HepG2 (cell line): ENCODE data around the gene JSRP1. TPM values are rescaled to one million over a fixed set of nuclear protein-coding genes. Genes with fewer than 3 reads are reported as not detected.

ENCODE experiments used
- CENPX ChIP-seq: sonication (generic); formaldehyde crosslinking; IDR thresholded peaks from 2 replicates; pipeline ENCODE4 v1.9.0; 2021; ENCODE audit warnings: mild to moderate bottlenecking, missing genetic modification reagents, moderate library complexity
- KAT7 ChIP-seq: IDR thresholded peaks from 2 replicates; pipeline ENCODE4 v1.6.1; 2018; ENCODE audit warnings: borderline replicate concordance, missing compliant biosample characterization
- PHB2 ChIP-seq: fragments of 450-650 bp; IDR thresholded peaks from 2 replicates; pipeline ENCODE4 v1.6.1; 2018; ENCODE audit not compliant: partially characterized antibody
- THAP11 ChIP-seq: IDR thresholded peaks from 2 replicates; pipeline ENCODE4 v1.6.1; 2016; ENCODE audit warnings: missing biosample characterization, missing genetic modification reagents
- ZFP82 ChIP-seq: sonication (generic); formaldehyde crosslinking; IDR thresholded peaks from 2 replicates; pipeline ENCODE4 v1.5.1; 2020; ENCODE audit warnings: mild to moderate bottlenecking, missing genetic modification reagents, borderline replicate concordance
- ZNF558 ChIP-seq: sonication (generic); formaldehyde crosslinking; IDR thresholded peaks from 2 replicates; pipeline ENCODE4 v1.9.0; 2022; ENCODE audit warnings: mild to moderate bottlenecking, missing genetic modification reagents, borderline replicate concordance
- ZNF777 ChIP-seq: sonication (generic); formaldehyde crosslinking; IDR thresholded peaks from 2 replicates; pipeline ENCODE4 v1.4.0; 2020; ENCODE audit warnings: missing genetic modification reagents
- ZSCAN12 ChIP-seq: sonication (generic); formaldehyde crosslinking; IDR thresholded peaks from 2 replicates; pipeline ENCODE4 v1.9.0; 2021; ENCODE audit warnings: mild to moderate bottlenecking, missing genetic modification reagents
- polyA plus RNA-seq, 8 experiments: library from polyadenylated mRNA; depleted of rRNA in 3 of 8; stranded (reverse) in 7 of 8; unstranded in 1 of 8; fragments of >200 nt; fragmentation: Illumina TruSeq in 4 of 8; extraction: Trizol in 4 of 8; gene quantifications; 2 replicates each; pipeline versions ENCODE4 v1.2.1 to v1.2.3, GENCODE V29; 2011 to 2016; ENCODE audit warnings: low read depth in 4 of 8, missing spikeins in 1 of 8, mixed read lengths in 1 of 8; ENCODE audit not compliant: insufficient read depth in 1 of 8
- total RNA-seq, 5 experiments: library from RNA; depleted of rRNA; stranded (reverse); fragments of >200 nt; fragmentation: Illumina TruSeq; extraction: Trizol; gene quantifications; 2 replicates each; pipeline ENCODE4 v1.2.3, GENCODE V29; 2016; ENCODE audit warnings: low read depth in 1 of 5
- TF ChIP-seq, protein P1 (sequence below): sonication (generic); formaldehyde crosslinking; IDR thresholded peaks from 2 replicates; pipeline ENCODE4 v1.4.0; 2020; ENCODE audit warnings: missing genetic modification reagents
- TF ChIP-seq, protein P2 (sequence below): sonication (generic); formaldehyde crosslinking; IDR thresholded peaks from 2 replicates; pipeline ENCODE4 v1.4.0; 2020; ENCODE audit warnings: mild to moderate bottlenecking, missing genetic modification reagents
- TF ChIP-seq, protein P3 (sequence below): sonication (generic); formaldehyde crosslinking; IDR thresholded peaks from 2 replicates; pipeline ENCODE4 v1.5.0; 2020; ENCODE audit warnings: missing genetic modification reagents
- TF ChIP-seq, protein P4 (sequence below): IDR thresholded peaks from 2 replicates; pipeline ENCODE4 v1.6.1; 2016; ENCODE audit warnings: missing compliant biosample characterization, missing genetic modification reagents, borderline replicate concordance
- TF ChIP-seq, protein P5 (sequence below): fragments of 450-650 bp; IDR thresholded peaks from 2 replicates; pipeline ENCODE4 v1.6.1; 2016
- TF ChIP-seq, protein P6 (sequence below): sonication (generic); formaldehyde crosslinking; IDR thresholded peaks from 2 replicates; pipeline ENCODE4 v1.5.0; 2020; ENCODE audit warnings: missing genetic modification reagents

The JSRP1 gene
- total and polyA plus RNA-seq, 2 of the 13 experiments (the other 11 are each of a cell fraction or from before 2014, with no cell fraction given), result 0.16 to 0.38 TPM

DNA sequence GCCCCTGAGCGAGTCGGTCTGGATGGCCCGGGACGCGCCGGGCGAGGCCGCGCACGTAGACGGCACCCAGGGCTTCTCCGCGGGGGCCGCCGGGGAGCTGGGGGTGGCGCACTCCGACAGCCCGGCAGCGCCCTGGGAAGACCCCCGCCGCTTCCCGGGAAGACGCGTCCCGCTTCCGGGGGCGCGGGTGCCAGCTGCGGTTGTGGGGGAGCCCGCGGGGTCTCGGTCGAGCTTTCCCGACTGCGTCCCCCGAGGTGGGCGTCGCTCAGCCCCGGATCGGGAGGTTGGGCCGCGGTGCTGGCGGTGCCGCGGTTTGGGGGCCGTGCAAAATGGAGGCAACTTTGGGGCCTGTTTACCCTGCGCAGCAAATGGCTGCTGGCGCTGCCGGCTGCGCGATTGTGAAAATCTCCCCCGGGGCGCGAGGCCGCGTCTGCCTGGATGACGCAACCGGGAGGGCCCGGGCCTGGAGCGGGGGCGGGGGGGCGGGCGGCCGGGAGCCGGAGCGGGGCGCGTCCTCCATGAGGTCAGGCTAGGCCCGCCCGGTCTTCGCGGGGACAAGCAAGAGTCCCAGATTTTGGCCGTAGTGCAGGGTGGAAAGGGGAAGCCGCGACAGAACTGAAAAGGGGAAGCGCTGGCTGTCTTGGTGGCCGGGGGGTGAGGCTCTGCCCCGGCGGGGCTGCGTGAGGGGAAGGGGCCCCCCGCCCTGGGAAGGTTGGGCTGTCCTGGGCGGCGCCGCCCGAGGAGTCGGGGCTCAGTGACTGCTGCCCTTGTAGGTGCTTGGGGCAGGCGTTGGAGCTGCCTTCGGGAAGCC lies 14.4 kb upstream of the JSRP1 start (continued):
- TF ChIP-seq, protein P1, sequence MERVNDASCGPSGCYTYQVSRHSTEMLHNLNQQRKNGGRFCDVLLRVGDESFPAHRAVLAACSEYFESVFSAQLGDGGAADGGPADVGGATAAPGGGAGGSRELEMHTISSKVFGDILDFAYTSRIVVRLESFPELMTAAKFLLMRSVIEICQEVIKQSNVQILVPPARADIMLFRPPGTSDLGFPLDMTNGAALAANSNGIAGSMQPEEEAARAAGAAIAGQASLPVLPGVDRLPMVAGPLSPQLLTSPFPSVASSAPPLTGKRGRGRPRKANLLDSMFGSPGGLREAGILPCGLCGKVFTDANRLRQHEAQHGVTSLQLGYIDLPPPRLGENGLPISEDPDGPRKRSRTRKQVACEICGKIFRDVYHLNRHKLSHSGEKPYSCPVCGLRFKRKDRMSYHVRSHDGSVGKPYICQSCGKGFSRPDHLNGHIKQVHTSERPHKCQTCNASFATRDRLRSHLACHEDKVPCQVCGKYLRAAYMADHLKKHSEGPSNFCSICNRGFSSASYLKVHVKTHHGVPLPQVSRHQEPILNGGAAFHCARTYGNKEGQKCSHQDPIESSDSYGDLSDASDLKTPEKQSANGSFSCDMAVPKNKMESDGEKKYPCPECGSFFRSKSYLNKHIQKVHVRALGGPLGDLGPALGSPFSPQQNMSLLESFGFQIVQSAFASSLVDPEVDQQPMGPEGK, result peak; percentile 68
- TF ChIP-seq PHB2 (no peak), ZFP82 (CRISPR knock-in tag) (no peak), ZSCAN12 (no peak), CENPX (CRISPR knock-in tag) (no peak), ZNF777 (0 out of 2 replicates have a peak, but pooled peaks have one; percentile 15), KAT7 (peak; percentile 20; the same call in 1 of the 2 replicates), ZNF558 (CRISPR knock-in tag) (peak; percentile 35; the same call in 1 of the 2 replicates), THAP11 (CRISPR knock-in tag) (peak; percentile 41; the same call in 1 of the 2 replicates)
- TF ChIP-seq, protein P2, sequence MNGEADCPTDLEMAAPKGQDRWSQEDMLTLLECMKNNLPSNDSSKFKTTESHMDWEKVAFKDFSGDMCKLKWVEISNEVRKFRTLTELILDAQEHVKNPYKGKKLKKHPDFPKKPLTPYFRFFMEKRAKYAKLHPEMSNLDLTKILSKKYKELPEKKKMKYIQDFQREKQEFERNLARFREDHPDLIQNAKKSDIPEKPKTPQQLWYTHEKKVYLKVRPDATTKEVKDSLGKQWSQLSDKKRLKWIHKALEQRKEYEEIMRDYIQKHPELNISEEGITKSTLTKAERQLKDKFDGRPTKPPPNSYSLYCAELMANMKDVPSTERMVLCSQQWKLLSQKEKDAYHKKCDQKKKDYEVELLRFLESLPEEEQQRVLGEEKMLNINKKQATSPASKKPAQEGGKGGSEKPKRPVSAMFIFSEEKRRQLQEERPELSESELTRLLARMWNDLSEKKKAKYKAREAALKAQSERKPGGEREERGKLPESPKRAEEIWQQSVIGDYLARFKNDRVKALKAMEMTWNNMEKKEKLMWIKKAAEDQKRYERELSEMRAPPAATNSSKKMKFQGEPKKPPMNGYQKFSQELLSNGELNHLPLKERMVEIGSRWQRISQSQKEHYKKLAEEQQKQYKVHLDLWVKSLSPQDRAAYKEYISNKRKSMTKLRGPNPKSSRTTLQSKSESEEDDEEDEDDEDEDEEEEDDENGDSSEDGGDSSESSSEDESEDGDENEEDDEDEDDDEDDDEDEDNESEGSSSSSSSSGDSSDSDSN (CRISPR knock-in tag), result peak; percentile 56
- TF ChIP-seq, protein P3, sequence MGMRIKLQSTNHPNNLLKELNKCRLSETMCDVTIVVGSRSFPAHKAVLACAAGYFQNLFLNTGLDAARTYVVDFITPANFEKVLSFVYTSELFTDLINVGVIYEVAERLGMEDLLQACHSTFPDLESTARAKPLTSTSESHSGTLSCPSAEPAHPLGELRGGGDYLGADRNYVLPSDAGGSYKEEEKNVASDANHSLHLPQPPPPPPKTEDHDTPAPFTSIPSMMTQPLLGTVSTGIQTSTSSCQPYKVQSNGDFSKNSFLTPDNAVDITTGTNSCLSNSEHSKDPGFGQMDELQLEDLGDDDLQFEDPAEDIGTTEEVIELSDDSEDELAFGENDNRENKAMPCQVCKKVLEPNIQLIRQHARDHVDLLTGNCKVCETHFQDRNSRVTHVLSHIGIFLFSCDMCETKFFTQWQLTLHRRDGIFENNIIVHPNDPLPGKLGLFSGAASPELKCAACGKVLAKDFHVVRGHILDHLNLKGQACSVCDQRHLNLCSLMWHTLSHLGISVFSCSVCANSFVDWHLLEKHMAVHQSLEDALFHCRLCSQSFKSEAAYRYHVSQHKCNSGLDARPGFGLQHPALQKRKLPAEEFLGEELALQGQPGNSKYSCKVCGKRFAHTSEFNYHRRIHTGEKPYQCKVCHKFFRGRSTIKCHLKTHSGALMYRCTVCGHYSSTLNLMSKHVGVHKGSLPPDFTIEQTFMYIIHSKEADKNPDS (CRISPR knock-in tag), result 0 out of 2 replicates have a peak, but pooled peaks have one; percentile 59
- TF ChIP-seq, protein P4, sequence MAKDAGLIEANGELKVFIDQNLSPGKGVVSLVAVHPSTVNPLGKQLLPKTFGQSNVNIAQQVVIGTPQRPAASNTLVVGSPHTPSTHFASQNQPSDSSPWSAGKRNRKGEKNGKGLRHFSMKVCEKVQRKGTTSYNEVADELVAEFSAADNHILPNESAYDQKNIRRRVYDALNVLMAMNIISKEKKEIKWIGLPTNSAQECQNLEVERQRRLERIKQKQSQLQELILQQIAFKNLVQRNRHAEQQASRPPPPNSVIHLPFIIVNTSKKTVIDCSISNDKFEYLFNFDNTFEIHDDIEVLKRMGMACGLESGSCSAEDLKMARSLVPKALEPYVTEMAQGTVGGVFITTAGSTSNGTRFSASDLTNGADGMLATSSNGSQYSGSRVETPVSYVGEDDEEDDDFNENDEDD (CRISPR knock-in tag), result peak; percentile 34; the same call in 1 of the 2 replicates
- TF ChIP-seq, protein P5, sequence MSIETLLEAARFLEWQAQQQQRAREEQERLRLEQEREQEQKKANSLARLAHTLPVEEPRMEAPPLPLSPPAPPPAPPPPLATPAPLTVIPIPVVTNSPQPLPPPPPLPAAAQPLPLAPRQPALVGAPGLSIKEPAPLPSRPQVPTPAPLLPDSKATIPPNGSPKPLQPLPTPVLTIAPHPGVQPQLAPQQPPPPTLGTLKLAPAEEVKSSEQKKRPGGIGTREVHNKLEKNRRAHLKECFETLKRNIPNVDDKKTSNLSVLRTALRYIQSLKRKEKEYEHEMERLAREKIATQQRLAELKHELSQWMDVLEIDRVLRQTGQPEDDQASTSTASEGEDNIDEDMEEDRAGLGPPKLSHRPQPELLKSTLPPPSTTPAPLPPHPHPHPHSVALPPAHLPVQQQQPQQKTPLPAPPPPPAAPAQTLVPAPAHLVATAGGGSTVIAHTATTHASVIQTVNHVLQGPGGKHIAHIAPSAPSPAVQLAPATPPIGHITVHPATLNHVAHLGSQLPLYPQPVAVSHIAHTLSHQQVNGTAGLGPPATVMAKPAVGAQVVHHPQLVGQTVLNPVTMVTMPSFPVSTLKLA, result no peak
- TF ChIP-seq, protein P6, sequence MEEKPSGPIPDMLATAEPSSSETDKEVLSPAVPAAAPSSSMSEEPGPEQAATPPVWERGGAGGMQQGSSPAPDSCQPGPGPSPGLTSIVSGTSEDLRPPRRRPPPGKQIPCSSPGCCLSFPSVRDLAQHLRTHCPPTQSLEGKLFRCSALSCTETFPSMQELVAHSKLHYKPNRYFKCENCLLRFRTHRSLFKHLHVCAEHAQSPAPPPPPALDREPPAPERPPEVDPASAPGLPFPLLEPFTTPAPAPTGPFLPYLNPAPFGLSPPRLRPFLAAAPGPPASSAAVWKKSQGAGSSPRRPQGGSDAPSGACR (CRISPR knock-in tag), result 0 out of 2 replicates have a peak, but pooled peaks have one; percentile 18
